ENCODE data around the gene CMIP. TPM values are rescaled to one million over a fixed set of nuclear protein-coding genes. Genes with fewer than 3 reads are reported as not detected.

The CMIP gene
- total and polyA plus RNA-seq, 10 of the 15 experiments (the other 5 are each of a cell fraction or from before 2014, with no cell fraction given): 1.2 to 43.2 (median 4.4) TPM

GRCh38 chr16:81555660-81556059, 111.1 kb downstream of the CMIP start:
- no peak overlapping the region for H3K27ac ChIP-seq (ENCODE audit: control insufficient read depth, insufficient read depth)
- H3K27me3 ChIP-seq (replicated peaks in 1 of 2; ENCODE audit: control insufficient read depth in 2 of 2, insufficient read depth in 2 of 2, low read length in 1 of 2): no peaks in the 10 kb centered on the region
- no peak for ATAC-seq
- intact Hi-C loops (cut with micrococcal nuclease; ENCODE audit: unreplicated experiment) (no loop called here), in situ Hi-C loops (cut with MboI) (no loop called here)
- H3K9me3 ChIP-seq (replicated peaks; ENCODE audit: control insufficient read depth, insufficient read depth, low read length): no peaks in the 10 kb centered on the region; the same call in 2 of the 3 replicates
- FAIRE-seq: no peak
- H3K4me2 ChIP-seq (ENCODE audit: control insufficient read depth, insufficient read depth): no peak overlapping the region
- CTCF ChIA-PET: interaction anchor here (0.6 to 0.7 kb wide), 2 partner anchors 19 to 132 kb away, joined by 3 read pairs; no protein-coding TSS in a partner anchor
- H2AFZ ChIP-seq (ENCODE audit: control insufficient read depth, low read depth, low read length): no peak overlapping the region
- H3K4me3 ChIP-seq: no peak overlapping the region
- no peak for TF ChIP-seq JUNB (IDR thresholded peaks at IDR 0.05)
- TF ChIP-seq BCL3 (IDR thresholded peaks at IDR 0.05; ENCODE audit: borderline replicate concordance, insufficient read depth, low read depth, low read length, poor library complexity, severe bottlenecking): no peak
- TF ChIP-seq FOXK2 (IDR thresholded peaks at IDR 0.05): no peak
- TF ChIP-seq ZBTB11 (CRISPR knock-in tag; IDR thresholded peaks at IDR 0.05): no peak
- no peak for TF ChIP-seq KAT2A (conservative IDR thresholded peaks at IDR 0.05; ENCODE audit: control insufficient read depth, low read depth, low read length)
- no peak for TF ChIP-seq CEBPB (IDR thresholded peaks at IDR 0.05; ENCODE audit: borderline replicate concordance in 1 of 2, low read depth in 2 of 2, low read length in 2 of 2)
- TF ChIP-seq KDM1A (IDR thresholded peaks at IDR 0.05; ENCODE audit: borderline replicate concordance): no peak
- TF ChIP-seq STAT3 (IDR thresholded peaks at IDR 0.05; ENCODE audit: low read depth, low read length): no peak
- BruUV-seq (replicated peaks): no TSS peak
- SMC1A ChIA-PET (ENCODE audit: uncharacterized antibody, unreplicated experiment): no interaction called here
- no peak for DNase-seq (ENCODE audit: low read depth, low spot score)
- WGBS (ENCODE audit: insufficient coverage, insufficient replicate concordance, low lambda C conversion rate, missing lambda C conversion rate): 83% methylated on average over 3 of the region's 3 CpGs
- no peaks in the 10 kb centered on the region; a peak in 2 of 4 replicates for H3K36me3 ChIP-seq (ENCODE audit: control insufficient read depth in 2 of 2, insufficient read depth in 2 of 2, low read length in 1 of 2)
- RAD21 ChIA-PET (ENCODE audit: unreplicated experiment): interaction anchor here (1.0 kb wide), 1 partner anchor 92 kb away, joined by 3 read pairs; no protein-coding TSS in a partner anchor
- POLR2A ChIA-PET: no interaction called here
- H4K20me1 ChIP-seq (ENCODE audit: control insufficient read depth, insufficient read depth): 0 out of 2 replicates have a peak, but pooled peaks cover 3% of the 10 kb centered on the region
- peaks cover 11% of the 10 kb centered on the region for H3K4me1 ChIP-seq (ENCODE audit: control insufficient read depth, insufficient read depth, low read length)
- H3K79me2 ChIP-seq (ENCODE audit: control insufficient read depth, insufficient read depth, low read length): no peaks in the 10 kb centered on the region; the same call in none of the 2 replicates
- H3K9ac ChIP-seq (ENCODE audit: control insufficient read depth, insufficient read depth, low read length): no peak overlapping the region

Data from GM12878 (cell line).